Esophagus muscularis mucosa (tissue), 4 donors: Measurements from ENCODE around the gene RERE. TPM values are rescaled to one million over a fixed set of nuclear protein-coding genes. Genes with fewer than 3 reads are reported as not detected.

Experiments used
- DNase-seq: peaks from one replicate; pipeline ENCODE4 v3.0.0-alpha.2; 2017; ENCODE audit errors: extremely low spot score
- H3K27ac ChIP-seq, 4 donors: fragments of 200-600 bp; sonication (generic); replicated peaks in 1 of 4; 1 replicate in 3 of 4; 2 replicates in 1 of 4; pipeline ENCODE4 v1.5.1; 2016 to 2019; ENCODE audit warnings: mild to moderate bottlenecking in 1 of 4
- H3K27me3 ChIP-seq, 4 donors: fragments of 200-600 bp; sonication (generic); one replicate each; pipeline versions ENCODE4 v1.5.1 to v1.6.0; 2016 to 2019
- H3K36me3 ChIP-seq, 4 donors: fragments of 200-600 bp; sonication (generic); one replicate each; pipeline ENCODE4 v1.5.1; 2016 to 2019
- H3K4me1 ChIP-seq, 4 donors: fragments of 200-600 bp; sonication (generic); one replicate each; pipeline ENCODE4 v1.5.1; 2016 to 2019
- H3K4me3 ChIP-seq, 4 donors: fragments of 200-600 bp; sonication (generic); 1 replicate in 2 of 4; 2 replicates in 2 of 4; pipeline ENCODE4 v1.5.1; 2016 to 2019; ENCODE audit warnings: mild to moderate bottlenecking in 4 of 4, moderate library complexity in 1 of 4
- H3K9me3 ChIP-seq, 4 donors: fragments of 200-600 bp; sonication (generic); 1 replicate in 3 of 4; 2 replicates in 1 of 4; pipeline ENCODE4 v1.5.1; 2016 to 2019
- CTCF ChIP-seq, 3 experiments: fragments of 200-600 bp in 2 of 3; fragments of 450-650 bp in 1 of 3; sonication (generic) in 2 of 3; IDR thresholded peaks; one replicate each; pipeline ENCODE4 v1.5.1; 2017 to 2019; ENCODE audit warnings: antibody characterized with exemption in 3 of 3, mild to moderate bottlenecking in 2 of 3, moderate library complexity in 1 of 3
- EP300 ChIP-seq: sonication (generic); formaldehyde crosslinking; IDR thresholded peaks from one replicate; pipeline ENCODE4 v1.6.1; 2017; ENCODE audit warnings: antibody characterized with exemption
- POLR2A ChIP-seq: fragments of 450-650 bp; IDR thresholded peaks from one replicate; pipeline ENCODE4 v1.6.1; 2017; ENCODE audit warnings: antibody characterized with exemption, moderate library complexity, mild to moderate bottlenecking, low read depth
- POLR2AphosphoS5 ChIP-seq, 2 donors: sonication (generic); formaldehyde crosslinking; IDR thresholded peaks; one replicate each; pipeline ENCODE4 v1.6.1; 2017; ENCODE audit warnings: antibody characterized with exemption in 2 of 2
- WGBS: methylation state at CpG from one replicate; pipeline ENCODE4 v1.1.5; 2018; 5-methylcytosine and 5-hydroxymethylcytosine counted together
- intact Hi-C: fragments of 100-400 bp; cut with DNase I; formaldehyde crosslinking; loops from one replicate; pipeline ENCODE4 v1.15.1; 2023
- total RNA-seq, 4 donors: library from RNA; depleted of rRNA; stranded (reverse); fragments of >200 nt; gene quantifications; one replicate each; pipeline versions ENCODE4 v1.1.0 to v1.2.1, GENCODE V29; 2016

RERE gene
- total RNA-seq, 4 donors from 2014 or later = 133 to 212 (median 168) TPM

GRCh38 chr1:8797216-8797615 lies 20.2 kb downstream of the RERE start:
- peaks cover 0 to 27% (median 18%) of the 10 kb centered on the region in 4 donors for H3K4me1 ChIP-seq
- peaks cover 0 to 6% (median 3%) of the 10 kb centered on the region in 4 donors for H3K36me3 ChIP-seq
- intact Hi-C loops = no loop called here
- no peaks in the 10 kb centered on the region for H3K9me3 ChIP-seq
- 73% methylated on average over 5 of the region's 5 CpGs for WGBS
- DNase-seq = no peak
- H3K4me3 ChIP-seq = no peak overlapping the region
- peak overlapping the region; percentile 1 to 41 (median 18) for H3K27ac ChIP-seq
- no peaks in the 10 kb centered on the region for H3K27me3 ChIP-seq
- TF ChIP-seq CTCF (IDR thresholded peaks at IDR 0.05) (no peak), POLR2A (no peak), POLR2AphosphoS5 (IDR thresholded peaks at IDR 0.05) (no peak)

GRCh38 chr1:8796812-8797211 lies 20.6 kb downstream of the RERE start:
- no peaks in the 10 kb centered on the region for H3K9me3 ChIP-seq
- H3K4me3 ChIP-seq = no peak overlapping the region
- peaks cover 0 to 23% (median 18%) of the 10 kb centered on the region in 4 donors for H3K4me1 ChIP-seq
- TF ChIP-seq CTCF (IDR thresholded peaks at IDR 0.05) = no peak
- TF ChIP-seq POLR2AphosphoS5 (IDR thresholded peaks at IDR 0.05) = no peak
- no peak for TF ChIP-seq POLR2A
- TF ChIP-seq EP300 = no peak
- no peak for DNase-seq
- no peaks in the 10 kb centered on the region for H3K27me3 ChIP-seq
- intact Hi-C loops = no loop called here
- peaks cover 0 to 6% (median 3%) of the 10 kb centered on the region in 4 donors for H3K36me3 ChIP-seq
- 61% methylated on average over 3 of the region's 3 CpGs for WGBS
- peak overlapping the region; percentile 1 to 41 (median 5) for H3K27ac ChIP-seq

GRCh38 chr1:8794605-8795004 lies 22.8 kb downstream of the RERE start:
- Histone ChIP-seq H3K27me3 (no peaks in the 10 kb centered on the region), H3K4me1 (peaks cover 0 to 42% (median 33%) of the 10 kb centered on the region in 4 donors), H3K9me3 (no peaks in the 10 kb centered on the region), H3K36me3 (peaks cover 0 to 6% (median 3%) of the 10 kb centered on the region in 4 donors), H3K27ac (no peak overlapping the region), H3K4me3 (no peak overlapping the region)
- intact Hi-C loops = no loop called here
- DNase-seq = no peak
- WGBS = 94% methylated on average over 3 of the region's 3 CpGs
- TF ChIP-seq POLR2A = no peak

- 97% methylated on average over 3 of the region's 3 CpGs for whole genome bisulfite sequencing
- no peaks in the 10 kb centered on the region for H3K27me3 ChIP-seq
- H3K27ac ChIP-seq = no peak overlapping the region
- peaks cover 0 to 31% (median 26%) of the 10 kb centered on the region in 4 donors for H3K4me1 ChIP-seq
- intact Hi-C loops = no loop called here
- no peak for TF ChIP-seq CTCF (IDR thresholded peaks at IDR 0.05)
- no peak for TF ChIP-seq POLR2AphosphoS5 (IDR thresholded peaks at IDR 0.05)
- no peak for DNase-seq
- no peak overlapping the region for H3K4me3 ChIP-seq
- H3K9me3 ChIP-seq = no peaks in the 10 kb centered on the region
- H3K36me3 ChIP-seq = peaks cover 0 to 11% (median 3%) of the 10 kb centered on the region in 4 donors
Measured at GRCh38 chr1:8791819-8792218, 25.6 kb downstream of the RERE start.

GRCh38 chr1:8790987-8791386 lies 26.5 kb downstream of the RERE start:
- Histone ChIP-seq H3K4me3 (no peak overlapping the region), H3K9me3 (no peaks in the 10 kb centered on the region), H3K27me3 (no peaks in the 10 kb centered on the region), H3K4me1 (peaks cover 0 to 28% (median 24%) of the 10 kb centered on the region in 4 donors), H3K27ac (no peak overlapping the region), H3K36me3 (peaks cover 0 to 11% (median 3%) of the 10 kb centered on the region in 4 donors)
- WGBS = 58% methylated on average over 1 of the region's 1 CpG
- intact Hi-C loops = no loop called here
- no peak for DNase-seq
- no peak for TF ChIP-seq CTCF (IDR thresholded peaks at IDR 0.05)
- no peak for TF ChIP-seq POLR2AphosphoS5 (IDR thresholded peaks at IDR 0.05)
- TF ChIP-seq POLR2A = no peak
- no peak for TF ChIP-seq EP300
